Measurements from ENCODE around the gene OXTR. TPM values are rescaled to one million over a fixed set of nuclear protein-coding genes. Genes with fewer than 3 reads are reported as not detected.

Gene OXTR
- total and polyA plus RNA-seq, 4 donors: 1.6 to 5.6 (median 4.1) TPM

GRCh38 chr3:8768364-8769087, 887 bp downstream of the OXTR start:
- Histone ChIP-seq H3K27me3 (ENCODE audit: control insufficient read depth, insufficient read depth, low read length) (peaks cover 42% of the 10 kb centered on the region), H3K36me3 (ENCODE audit: control insufficient read depth, insufficient read depth, low read length) (no peaks in the 10 kb centered on the region), H3K4me3 (ENCODE audit: low read depth, low read length) (peak overlapping the region; percentile 46), H3K9me3 (ENCODE audit: control insufficient read depth, insufficient read depth, low read length) (no peaks in the 10 kb centered on the region), H3K27ac (ENCODE audit: low read depth, low read length) (no peak overlapping the region), H3K4me1 (ENCODE audit: control insufficient read depth, insufficient read depth, low read length) (peaks cover 22% of the 10 kb centered on the region)
- peak in 1 of 6 donors; percentile 27 for DNase-seq (ENCODE audit: low read depth in 4 of 6, low spot score in 6 of 6)
- 11% methylated on average over 30 of the region's 36 CpGs for WGBS (ENCODE audit: insufficient coverage)

GRCh38 chr3:8767667-8768363, 1.6 kb downstream of the OXTR start:
- DNase-seq (ENCODE audit: low read depth in 4 of 6, low spot score in 6 of 6): peak in 2 of 6 donors; percentile 57 to 83
- peaks cover 22% of the 10 kb centered on the region for H3K4me1 ChIP-seq (ENCODE audit: control insufficient read depth, insufficient read depth, low read length)
- no peaks in the 10 kb centered on the region for H3K9me3 ChIP-seq (ENCODE audit: control insufficient read depth, insufficient read depth, low read length)
- H3K27ac ChIP-seq (ENCODE audit: low read depth, low read length): no peak overlapping the region
- no peak overlapping the region for H3K4me3 ChIP-seq (ENCODE audit: low read depth, low read length)
- H3K27me3 ChIP-seq (ENCODE audit: control insufficient read depth, insufficient read depth, low read length): peaks cover 42% of the 10 kb centered on the region
- WGBS (ENCODE audit: insufficient coverage): 2% methylated on average over 74 of the region's 74 CpGs
- no peaks in the 10 kb centered on the region for H3K36me3 ChIP-seq (ENCODE audit: control insufficient read depth, insufficient read depth, low read length)

- DNase-seq (ENCODE audit: low read depth in 4 of 6, low spot score in 6 of 6): no peak
- H3K4me3 ChIP-seq (ENCODE audit: low read depth, low read length): no peak overlapping the region
- H3K36me3 ChIP-seq (ENCODE audit: control insufficient read depth, insufficient read depth, low read length): no peaks in the 10 kb centered on the region
- H3K9me3 ChIP-seq (ENCODE audit: control insufficient read depth, insufficient read depth, low read length): no peaks in the 10 kb centered on the region
- H3K4me1 ChIP-seq (ENCODE audit: control insufficient read depth, insufficient read depth, low read length): peaks cover 22% of the 10 kb centered on the region
- no peak overlapping the region for H3K27ac ChIP-seq (ENCODE audit: low read depth, low read length)
- H3K27me3 ChIP-seq (ENCODE audit: control insufficient read depth, insufficient read depth, low read length): peaks cover 42% of the 10 kb centered on the region
- WGBS (ENCODE audit: insufficient coverage): 21% methylated on average over 37 of the region's 37 CpGs
Measured at GRCh38 chr3:8767256-8767666, 2.2 kb downstream of the OXTR start.

GRCh38 chr3:8766148-8766547, 3.3 kb downstream of the OXTR start:
- no peak for DNase-seq (ENCODE audit: low read depth in 4 of 6, low spot score in 6 of 6)
- peaks cover 42% of the 10 kb centered on the region for H3K27me3 ChIP-seq (ENCODE audit: control insufficient read depth, insufficient read depth, low read length)
- no peaks in the 10 kb centered on the region for H3K36me3 ChIP-seq (ENCODE audit: control insufficient read depth, insufficient read depth, low read length)
- H3K4me1 ChIP-seq (ENCODE audit: control insufficient read depth, insufficient read depth, low read length): peaks cover 22% of the 10 kb centered on the region
- 100% methylated on average over 1 of the region's 2 CpGs for WGBS (ENCODE audit: insufficient coverage)
- no peak overlapping the region for H3K4me3 ChIP-seq (ENCODE audit: low read depth, low read length)
- H3K9me3 ChIP-seq (ENCODE audit: control insufficient read depth, insufficient read depth, low read length): no peaks in the 10 kb centered on the region
- no peak overlapping the region for H3K27ac ChIP-seq (ENCODE audit: low read depth, low read length)

- H3K4me1 ChIP-seq (ENCODE audit: control insufficient read depth, insufficient read depth, low read length): peaks cover 24% of the 10 kb centered on the region
- no peak overlapping the region for H3K27ac ChIP-seq (ENCODE audit: low read depth, low read length)
- no peaks in the 10 kb centered on the region for H3K36me3 ChIP-seq (ENCODE audit: control insufficient read depth, insufficient read depth, low read length)
- peaks cover 39% of the 10 kb centered on the region for H3K27me3 ChIP-seq (ENCODE audit: control insufficient read depth, insufficient read depth, low read length)
- WGBS (ENCODE audit: insufficient coverage): 94% methylated on average over 4 of the region's 4 CpGs
- H3K9me3 ChIP-seq (ENCODE audit: control insufficient read depth, insufficient read depth, low read length): no peaks in the 10 kb centered on the region
- no peak for DNase-seq (ENCODE audit: low read depth in 4 of 6, low spot score in 6 of 6)
- no peak overlapping the region for H3K4me3 ChIP-seq (ENCODE audit: low read depth, low read length)
Measured at GRCh38 chr3:8765528-8765927, 3.9 kb downstream of the OXTR start.

GRCh38 chr3:8764528-8764927, 4.9 kb downstream of the OXTR start:
- Histone ChIP-seq H3K27me3 (ENCODE audit: control insufficient read depth, insufficient read depth, low read length) (peaks cover 33% of the 10 kb centered on the region), H3K9me3 (ENCODE audit: control insufficient read depth, insufficient read depth, low read length) (no peaks in the 10 kb centered on the region), H3K27ac (ENCODE audit: low read depth, low read length) (no peak overlapping the region), H3K4me1 (ENCODE audit: control insufficient read depth, insufficient read depth, low read length) (peaks cover 28% of the 10 kb centered on the region), H3K36me3 (ENCODE audit: control insufficient read depth, insufficient read depth, low read length) (no peaks in the 10 kb centered on the region), H3K4me3 (ENCODE audit: low read depth, low read length) (no peak overlapping the region)
- 93% methylated on average over 4 of the region's 6 CpGs for WGBS (ENCODE audit: insufficient coverage)
- no peak for DNase-seq (ENCODE audit: low read depth in 4 of 6, low spot score in 6 of 6)

- Histone ChIP-seq H3K4me1 (ENCODE audit: control insufficient read depth, insufficient read depth, low read length) (peaks cover 18% of the 10 kb centered on the region), H3K27me3 (ENCODE audit: control insufficient read depth, insufficient read depth, low read length) (peaks cover 18% of the 10 kb centered on the region), H3K4me3 (ENCODE audit: low read depth, low read length) (no peak overlapping the region), H3K27ac (ENCODE audit: low read depth, low read length) (no peak overlapping the region), H3K9me3 (ENCODE audit: control insufficient read depth, insufficient read depth, low read length) (no peaks in the 10 kb centered on the region), H3K36me3 (ENCODE audit: control insufficient read depth, insufficient read depth, low read length) (no peaks in the 10 kb centered on the region)
- DNase-seq (ENCODE audit: low read depth in 4 of 6, low spot score in 6 of 6): no peak
- WGBS (ENCODE audit: insufficient coverage): 81% methylated on average over 9 of the region's 11 CpGs
Measured at GRCh38 chr3:8762607-8763377, 6.6 kb downstream of the OXTR start.

- H3K36me3 ChIP-seq (ENCODE audit: control insufficient read depth, insufficient read depth, low read length): no peaks in the 10 kb centered on the region
- H3K27me3 ChIP-seq (ENCODE audit: control insufficient read depth, insufficient read depth, low read length): peaks cover 9% of the 10 kb centered on the region
- 96% methylated on average over 3 of the region's 5 CpGs for whole genome bisulfite sequencing (ENCODE audit: insufficient coverage)
- no peak for DNase-seq (ENCODE audit: low read depth in 4 of 6, low spot score in 6 of 6)
- H3K9me3 ChIP-seq (ENCODE audit: control insufficient read depth, insufficient read depth, low read length): no peaks in the 10 kb centered on the region
- H3K27ac ChIP-seq (ENCODE audit: low read depth, low read length): no peak overlapping the region
- peaks cover 14% of the 10 kb centered on the region for H3K4me1 ChIP-seq (ENCODE audit: control insufficient read depth, insufficient read depth, low read length)
- no peak overlapping the region for H3K4me3 ChIP-seq (ENCODE audit: low read depth, low read length)
Measured at GRCh38 chr3:8761866-8762265, 7.5 kb downstream of the OXTR start.

GRCh38 chr3:8760506-8760905, 8.9 kb downstream of the OXTR start:
- Histone ChIP-seq H3K9me3 (ENCODE audit: control insufficient read depth, insufficient read depth, low read length) (no peaks in the 10 kb centered on the region), H3K4me3 (ENCODE audit: low read depth, low read length) (no peak overlapping the region), H3K27me3 (ENCODE audit: control insufficient read depth, insufficient read depth, low read length) (no peaks in the 10 kb centered on the region), H3K27ac (ENCODE audit: low read depth, low read length) (no peak overlapping the region), H3K4me1 (ENCODE audit: control insufficient read depth, insufficient read depth, low read length) (peaks cover 14% of the 10 kb centered on the region), H3K36me3 (ENCODE audit: control insufficient read depth, insufficient read depth, low read length) (no peaks in the 10 kb centered on the region)
- whole genome bisulfite sequencing (ENCODE audit: insufficient coverage): 69% methylated on average over 5 of the region's 5 CpGs
- no peak for DNase-seq (ENCODE audit: low read depth in 4 of 6, low spot score in 6 of 6)

Measured in spinal cord (tissue), 10 donors.